NCI-H1092 treated with DMSO at 0.1 percent for 48 hours (cell line): ENCODE results near the gene NPIPB4.
A peak's percentile ranks its signal among the peaks of the same experiment; 100 is the strongest.
"Not testable (repeated sequence)": the region's sequence is repeated elsewhere in the genome, so short reads cannot be mapped to it uniquely, and the experiment has no call there.

Experiments
- DNase-seq: peaks from one replicate; lab custom pipeline; 2025; lab: John Stamatoyannopoulos, UW

Gene NPIPB4

DNA sequence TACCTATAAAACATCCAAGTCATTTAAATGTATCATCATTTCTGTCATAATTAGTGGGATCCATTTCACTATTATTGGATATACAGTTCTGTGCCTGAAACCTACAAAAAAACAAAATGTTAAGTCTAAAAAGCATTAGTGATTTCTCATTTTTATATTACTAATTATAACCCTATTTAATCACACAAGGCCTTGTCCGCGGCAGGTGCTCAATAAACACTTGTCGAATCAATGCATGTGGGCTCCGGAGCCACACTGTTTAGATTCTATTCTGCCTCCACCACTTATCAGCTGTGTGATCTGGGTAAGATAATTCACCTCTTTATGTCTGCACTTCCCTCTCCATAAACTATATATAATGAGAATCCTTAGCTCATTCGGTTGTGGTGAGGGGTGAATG is at the start of gene NPIPB4:
NPIPB4 (minus strand) TSS at position 101 of the 400 bp plus-strand sequence. CDS start 378 bp downstream, outside the sequence.
- not testable (repeated sequence) for DNase-seq

DNA sequence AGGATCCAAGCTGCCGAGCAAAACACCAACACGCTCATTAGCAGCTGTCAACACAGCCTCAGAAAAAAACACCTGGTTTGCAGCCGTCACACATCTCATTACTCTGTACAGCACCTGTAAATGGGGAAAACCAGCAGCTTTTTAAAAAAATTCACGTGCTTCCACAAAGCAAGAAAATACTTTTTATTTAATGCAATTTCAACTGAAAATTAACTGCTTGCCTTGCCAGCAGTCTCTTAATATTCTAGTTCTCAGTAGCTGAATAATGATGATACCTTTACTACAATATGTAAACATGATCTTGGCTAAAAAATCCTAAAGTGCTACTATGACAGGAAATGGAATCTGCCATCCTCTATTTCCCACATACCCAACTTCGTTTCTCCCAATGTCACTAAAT is 41.4 kb upstream of the NPIPB4 start:
- DNase-seq = not testable (repeated sequence)

DNA sequence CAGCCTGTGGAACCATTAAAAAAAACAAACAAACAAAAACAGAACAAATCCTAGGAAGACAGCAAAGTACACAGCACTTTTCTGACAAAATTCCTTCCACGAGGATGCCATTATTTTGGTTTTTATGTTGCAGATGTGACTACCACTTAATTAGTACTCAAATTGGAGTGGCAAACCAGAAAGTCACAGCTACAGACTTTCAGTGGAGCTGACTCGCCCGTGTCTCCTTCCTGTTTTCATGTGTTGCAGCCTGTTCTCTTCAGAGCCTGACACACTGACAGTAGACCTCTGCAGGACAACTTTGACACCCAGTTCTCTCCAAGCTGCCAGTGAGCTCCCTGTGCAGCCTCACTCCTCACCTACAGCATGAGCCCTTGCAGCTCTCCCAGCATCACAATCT is 24.4 kb upstream of the NPIPB4 start:
- not testable (repeated sequence) for DNase-seq

DNA sequence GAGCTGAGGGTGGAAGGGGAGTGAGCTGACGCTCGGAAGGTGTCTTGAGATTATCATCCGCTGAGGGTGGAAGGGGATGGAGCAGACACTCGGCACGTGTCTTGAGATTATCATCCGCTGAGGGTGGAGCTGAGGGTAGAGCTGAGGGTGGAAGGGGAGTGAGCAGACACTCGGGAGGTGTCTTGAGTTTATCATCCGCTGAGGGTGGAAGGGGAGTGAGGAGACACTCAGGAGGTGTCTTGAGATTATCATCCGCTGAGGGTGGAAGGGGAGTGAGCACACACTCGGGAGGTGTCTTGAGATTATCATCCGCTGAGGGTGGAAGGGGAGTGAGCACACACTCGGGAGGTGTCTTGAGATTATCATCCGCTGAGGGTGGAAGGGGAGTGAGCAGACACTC is 20.4 kb downstream of the NPIPB4 start:
- DNase-seq = not testable (repeated sequence)

DNA sequence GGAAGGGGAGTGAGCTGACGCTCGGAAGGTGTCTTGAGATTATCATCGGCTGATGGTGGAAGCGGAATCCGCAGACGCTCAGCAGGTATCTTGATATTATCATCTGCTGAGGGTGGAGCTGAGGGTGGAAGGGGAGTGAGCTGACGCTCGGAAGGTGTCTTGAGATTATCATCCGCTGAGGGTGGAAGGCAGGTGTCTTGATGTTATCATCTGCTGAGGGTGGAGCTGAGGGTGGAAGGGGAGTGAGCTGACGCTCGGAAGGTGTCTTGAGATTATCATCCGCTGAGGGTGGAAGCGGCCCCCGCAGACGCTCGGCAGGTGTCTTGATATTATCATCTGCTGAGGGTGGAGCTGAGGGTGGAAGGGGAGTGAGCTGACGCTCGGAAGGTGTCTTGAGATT is 21.2 kb downstream of the NPIPB4 start:
- DNase-seq = not testable (repeated sequence)

DNA sequence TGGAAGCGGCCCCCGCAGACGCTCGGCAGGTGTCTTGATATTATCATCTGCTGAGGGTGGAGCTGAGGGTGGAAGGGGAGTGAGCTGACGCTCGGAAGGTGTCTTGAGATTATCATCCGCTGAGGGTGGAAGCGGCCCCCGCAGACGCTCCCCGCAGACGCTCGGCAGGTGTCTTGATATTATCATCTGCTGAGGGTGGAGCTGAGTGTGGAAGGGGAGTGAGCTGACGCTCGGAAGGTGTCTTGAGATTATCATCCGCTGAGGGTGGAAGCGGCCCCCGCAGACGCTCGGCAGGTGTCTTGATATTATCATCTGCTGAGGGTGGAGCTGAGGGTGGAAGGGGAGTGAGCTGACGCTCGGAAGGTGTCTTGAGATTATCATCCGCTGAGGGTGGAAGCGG is 21.8 kb downstream of the NPIPB4 start:
- not testable (repeated sequence) for DNase-seq

DNA sequence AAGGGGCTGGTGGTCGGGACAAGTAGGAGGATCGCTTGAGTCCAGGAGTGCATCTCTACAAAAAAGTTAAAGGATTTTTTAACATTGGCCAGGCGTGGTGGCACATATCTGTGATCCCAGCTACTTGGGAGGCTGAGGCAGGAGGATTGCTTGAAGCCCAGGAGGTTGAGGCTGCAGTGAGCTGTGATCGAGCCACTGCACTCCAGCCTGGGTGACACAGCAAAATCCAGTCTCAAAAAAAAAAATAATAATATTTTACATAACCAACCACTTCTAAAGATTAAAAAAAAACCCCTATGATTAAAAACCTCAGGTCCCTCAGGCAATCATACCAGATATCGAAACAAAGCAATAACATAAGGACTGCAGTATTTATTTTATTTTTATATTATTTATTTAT is 23.3 kb downstream of the NPIPB4 start:
- not testable (repeated sequence) for DNase-seq

DNA sequence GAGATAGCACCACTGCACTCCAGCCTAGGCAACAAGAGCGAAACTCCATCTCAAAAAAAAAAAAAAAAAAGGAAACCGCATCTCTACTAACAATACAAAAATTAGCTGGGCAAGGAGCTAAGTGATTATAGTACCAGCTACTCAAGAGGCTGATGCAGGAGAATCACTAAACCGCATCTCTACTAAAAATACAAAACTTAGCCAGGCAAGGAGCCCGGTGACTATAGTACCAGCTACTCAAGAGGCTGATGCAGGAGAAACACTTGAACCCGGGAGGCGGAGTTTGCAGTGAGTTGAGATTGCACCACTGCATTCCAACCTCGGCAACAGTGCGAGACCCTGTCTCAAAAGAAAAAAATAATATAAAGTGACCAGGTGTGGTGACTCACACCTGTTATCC is 27.6 kb downstream of the NPIPB4 start:
- not testable (repeated sequence) for DNase-seq

GRCh38 chr16:21826067-21826706 is 31.4 kb downstream of the NPIPB4 start:
- DNase-seq = not testable (repeated sequence)

GRCh38 chr16:21825526-21825925 is 32.0 kb downstream of the NPIPB4 start:
- not testable (repeated sequence) for DNase-seq

GRCh38 chr16:21823258-21823657 is 34.3 kb downstream of the NPIPB4 start:
- not testable (repeated sequence) for DNase-seq

DNA sequence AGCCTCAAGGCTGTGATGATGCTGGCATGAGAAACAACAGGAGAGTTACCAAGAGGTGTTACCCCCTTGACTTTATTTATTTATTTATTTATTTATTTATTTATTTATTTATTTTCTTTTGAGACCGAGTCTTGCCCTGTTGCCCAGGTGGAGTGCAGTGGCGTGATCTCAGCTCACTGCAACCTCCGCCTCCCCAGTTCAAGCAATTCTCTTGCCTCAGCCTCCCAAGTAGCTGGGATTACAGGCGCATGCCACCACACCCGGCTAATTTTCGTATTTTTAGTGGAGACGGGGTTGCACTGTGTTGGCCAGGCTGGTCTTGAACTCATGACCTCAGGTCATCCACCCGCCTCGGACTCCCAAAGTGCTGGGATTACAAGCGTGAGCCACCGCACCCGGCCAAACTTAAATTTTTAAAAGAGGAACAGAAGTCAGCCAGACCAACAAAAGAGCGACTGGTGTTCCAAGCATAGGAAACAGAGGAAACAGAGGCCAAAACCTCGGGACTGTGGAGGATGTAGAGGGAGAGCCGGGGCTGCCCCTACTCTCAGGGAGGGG is 36.6 kb downstream of the NPIPB4 start:
- not testable (repeated sequence) for DNase-seq

GRCh38 chr16:21820028-21820907 is 37.3 kb downstream of the NPIPB4 start:
- peak; percentile 57 for DNase-seq

GRCh38 chr16:21819617-21820016 is 37.9 kb downstream of the NPIPB4 start:
- not testable (repeated sequence) for DNase-seq

GRCh38 chr16:21817012-21817411 is 40.5 kb downstream of the NPIPB4 start:
- DNase-seq = not testable (repeated sequence)

- not testable (repeated sequence) for DNase-seq
These were observed 41.9 kb downstream of the NPIPB4 start for GRCh38 chr16:21815694-21816093.

GRCh38 chr16:21802375-21802663 is 55.2 kb downstream of the NPIPB4 start:
- not testable (repeated sequence) for DNase-seq

DNA sequence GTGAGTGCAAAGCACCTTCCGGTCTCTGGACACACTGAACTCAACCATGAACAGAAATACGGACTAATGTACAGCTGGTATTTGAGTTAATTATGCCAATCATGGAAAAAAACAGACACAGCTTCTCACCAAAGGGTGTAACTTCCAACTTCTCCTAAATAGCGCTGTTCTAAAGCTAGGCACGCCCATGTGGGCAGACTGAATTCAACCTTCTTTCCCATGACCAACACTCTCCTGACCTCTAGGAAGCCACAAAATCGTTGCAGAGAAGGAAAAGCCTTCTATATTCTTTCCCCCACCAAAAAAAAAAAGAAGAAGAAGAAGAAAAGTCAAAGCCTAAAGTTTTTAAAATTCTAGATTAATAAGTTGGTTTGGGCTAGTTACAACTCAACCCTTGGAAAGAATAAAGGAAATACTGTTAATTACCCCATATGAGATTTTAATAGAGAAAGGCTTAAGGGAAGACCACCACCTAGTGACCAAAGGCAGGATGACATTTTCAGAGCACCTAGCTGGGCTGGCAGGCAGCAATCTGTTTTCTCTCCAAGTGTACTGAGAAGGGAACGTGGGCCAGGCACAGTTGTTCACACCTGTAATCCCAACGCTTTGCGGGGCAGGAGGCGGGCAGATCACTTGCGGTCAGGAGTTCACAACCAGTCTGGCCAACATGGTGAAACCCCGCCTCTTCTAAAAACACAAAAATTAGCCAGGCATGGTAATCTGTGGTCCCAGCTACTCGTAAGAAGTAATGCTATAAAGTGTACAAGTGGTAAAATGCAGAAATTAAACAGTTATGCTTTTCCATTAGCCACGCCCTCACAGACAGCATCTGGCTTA is 55.8 kb downstream of the NPIPB4 start:
- DNase-seq = not testable (repeated sequence)

DNA sequence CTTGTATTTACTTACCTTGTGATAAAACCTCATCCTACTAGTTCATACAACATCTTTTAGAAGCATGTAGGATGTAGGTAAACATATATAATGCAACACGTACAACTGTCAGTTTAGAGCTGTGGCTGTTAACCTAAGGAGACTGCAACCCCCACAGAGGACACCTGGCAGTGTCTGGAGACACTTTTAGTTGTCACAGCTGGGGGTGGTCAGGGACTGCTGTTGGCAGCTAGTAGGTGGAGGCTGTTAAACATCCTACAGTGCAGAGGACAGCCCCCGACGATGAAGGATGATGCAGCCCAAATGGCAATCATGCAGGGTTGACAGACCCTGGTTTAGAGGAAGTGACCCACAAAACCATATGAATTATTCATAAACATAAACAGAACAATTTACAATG is 59.0 kb downstream of the NPIPB4 start:
- not testable (repeated sequence) for DNase-seq

- not testable (repeated sequence) for DNase-seq
These were observed 64.2 kb downstream of the NPIPB4 start for GRCh38 chr16:21793310-21793709.

GRCh38 chr16:21790506-21790905 is 67.0 kb downstream of the NPIPB4 start:
- DNase-seq = not testable (repeated sequence)
